ENCODE measurements around the gene CDYL. TPM values are rescaled to one million over a fixed set of nuclear protein-coding genes. Genes with fewer than 3 reads are reported as not detected.

Gene CDYL
- total and polyA plus RNA-seq, 7 donors: 10.0 to 30.0 (median 19.9) TPM

DNA sequence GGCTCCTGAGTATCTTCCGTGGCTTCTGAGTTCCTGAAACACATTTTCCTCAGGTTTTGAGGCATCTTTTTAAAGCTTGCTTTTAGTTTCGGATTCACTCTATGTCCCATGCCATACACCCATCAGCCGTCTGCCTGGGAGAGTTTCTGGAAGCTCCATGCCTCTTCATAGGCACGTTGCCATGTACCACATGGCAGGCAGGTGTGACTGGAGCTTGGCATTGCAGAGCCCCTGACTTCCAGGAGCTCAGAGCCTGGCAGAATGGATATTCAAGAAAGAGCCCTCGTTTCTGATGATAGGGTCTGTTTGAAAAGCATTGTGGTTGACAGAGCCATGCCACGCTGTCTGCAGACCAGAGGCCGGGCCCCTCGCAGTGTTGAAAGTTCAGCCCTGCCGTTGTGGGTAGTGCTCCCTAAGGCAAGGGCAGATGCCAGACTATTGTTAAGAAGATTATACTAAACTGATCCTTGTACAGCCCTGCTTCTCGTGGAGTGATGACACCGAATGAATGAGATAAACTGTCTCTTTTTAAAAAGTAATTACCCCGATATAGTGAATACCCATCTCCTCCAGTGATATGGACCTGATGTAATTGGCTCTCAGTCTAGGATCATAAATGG is 127.7 kb downstream of the CDYL start:
- ATAC-seq: peak in 3 of 4 donors; percentile 65 to 78 (median 71)
- WGBS, 3 donors: 55 to 65% (median 57%) methylated on average over 12 of the region's 12 CpGs

DNA sequence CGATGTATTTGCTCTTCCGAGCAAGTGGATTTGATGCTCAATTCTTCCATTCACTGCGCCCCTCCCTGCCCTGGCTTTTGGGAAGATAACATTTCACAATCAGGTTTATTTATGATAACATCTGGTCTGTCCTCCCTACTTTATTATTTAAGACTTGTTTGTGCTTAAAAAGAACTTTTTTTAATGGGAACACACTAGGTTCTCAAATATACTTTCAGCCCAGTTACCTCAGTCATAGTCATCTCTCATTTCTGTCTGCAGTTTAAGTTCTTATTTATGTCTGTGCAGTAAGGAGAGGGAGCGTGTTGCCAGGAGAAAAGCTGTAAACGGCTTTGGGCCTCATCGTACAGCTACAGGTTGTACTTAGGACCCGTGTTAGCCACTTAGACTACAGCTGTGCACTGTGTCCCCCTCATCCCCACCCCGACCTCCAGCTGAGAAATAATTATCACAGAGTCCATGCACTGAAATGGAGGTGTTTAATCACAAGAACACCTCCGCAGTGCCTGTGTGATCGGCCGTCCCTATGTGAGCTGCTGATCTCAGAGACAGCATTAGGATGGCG is 128.3 kb downstream of the CDYL start:
- H3K27ac ChIP-seq: no peak overlapping the region
- intact Hi-C loops (cut with DNase I): no loop called here
- H3K36me3 ChIP-seq (ENCODE audit: insufficient read depth in 1 of 2, low read depth in 1 of 2): peaks cover 0 to 6% of the 10 kb centered on the region in 2 donors
- H3K27me3 ChIP-seq (ENCODE audit: insufficient read depth in 3 of 3, low read length in 2 of 3): no peaks in the 10 kb centered on the region
- TF ChIP-seq, protein P1, sequence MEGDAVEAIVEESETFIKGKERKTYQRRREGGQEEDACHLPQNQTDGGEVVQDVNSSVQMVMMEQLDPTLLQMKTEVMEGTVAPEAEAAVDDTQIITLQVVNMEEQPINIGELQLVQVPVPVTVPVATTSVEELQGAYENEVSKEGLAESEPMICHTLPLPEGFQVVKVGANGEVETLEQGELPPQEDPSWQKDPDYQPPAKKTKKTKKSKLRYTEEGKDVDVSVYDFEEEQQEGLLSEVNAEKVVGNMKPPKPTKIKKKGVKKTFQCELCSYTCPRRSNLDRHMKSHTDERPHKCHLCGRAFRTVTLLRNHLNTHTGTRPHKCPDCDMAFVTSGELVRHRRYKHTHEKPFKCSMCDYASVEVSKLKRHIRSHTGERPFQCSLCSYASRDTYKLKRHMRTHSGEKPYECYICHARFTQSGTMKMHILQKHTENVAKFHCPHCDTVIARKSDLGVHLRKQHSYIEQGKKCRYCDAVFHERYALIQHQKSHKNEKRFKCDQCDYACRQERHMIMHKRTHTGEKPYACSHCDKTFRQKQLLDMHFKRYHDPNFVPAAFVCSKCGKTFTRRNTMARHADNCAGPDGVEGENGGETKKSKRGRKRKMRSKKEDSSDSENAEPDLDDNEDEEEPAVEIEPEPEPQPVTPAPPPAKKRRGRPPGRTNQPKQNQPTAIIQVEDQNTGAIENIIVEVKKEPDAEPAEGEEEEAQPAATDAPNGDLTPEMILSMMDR (IDR thresholded peaks at IDR 0.05): no peak
- ATAC-seq (no peak), DNase-seq (no peak)
- peaks cover under 1% of the 10 kb centered on the region for H3K9me3 ChIP-seq
- peaks cover 20% of the 10 kb centered on the region for H3K4me1 ChIP-seq
- WGBS, 3 donors: 81 to 87% (median 81%) methylated on average over 12 of the region's 12 CpGs
- no peak overlapping the region for H3K4me3 ChIP-seq

More for the DNA sequence above, 127.7 kb downstream of the CDYL start:
- H3K27me3 ChIP-seq (ENCODE audit: insufficient read depth in 3 of 3, low read length in 2 of 3): no peaks in the 10 kb centered on the region
- intact Hi-C loops (cut with DNase I): no loop called here
- DNase-seq: no peak
- H3K36me3 ChIP-seq (ENCODE audit: insufficient read depth in 1 of 2, low read depth in 1 of 2): peaks cover 1 to 2% of the 10 kb centered on the region in 2 donors
- H3K4me1 ChIP-seq: peaks cover 16% of the 10 kb centered on the region
- no peak overlapping the region for H3K27ac ChIP-seq
- peaks cover 7% of the 10 kb centered on the region for H3K9me3 ChIP-seq
- TF ChIP-seq, protein P1 (IDR thresholded peaks at IDR 0.05): no peak
- H3K4me3 ChIP-seq: no peak overlapping the region

DNA sequence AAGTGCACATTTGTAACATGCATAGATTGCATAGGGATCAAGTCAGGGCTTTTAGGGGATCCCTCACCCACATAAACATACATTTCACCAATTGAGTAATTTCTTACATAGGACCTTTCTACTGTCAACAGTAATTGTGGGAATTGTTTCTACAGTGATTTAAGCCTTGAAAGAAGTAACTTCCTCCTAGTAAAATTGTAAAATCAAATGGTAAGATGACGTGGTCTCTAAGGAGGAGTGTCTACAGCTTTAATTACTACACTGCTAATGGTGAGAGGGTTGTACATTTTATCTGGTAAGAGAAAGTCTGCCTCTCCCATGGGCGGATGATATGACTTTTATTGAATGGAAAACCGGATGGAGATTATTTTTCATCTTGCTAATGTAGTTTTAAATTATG is 129.6 kb downstream of the CDYL start:
- ATAC-seq (no peak), DNase-seq (no peak)
- H3K9me3 ChIP-seq: no peaks in the 10 kb centered on the region
- TF ChIP-seq, protein P1 (IDR thresholded peaks at IDR 0.05): no peak
- H3K27me3 ChIP-seq (ENCODE audit: insufficient read depth in 3 of 3, low read length in 2 of 3): no peaks in the 10 kb centered on the region
- H3K27ac ChIP-seq: no peak overlapping the region
- 92 to 98% (median 95%) methylated on average over 3 of the region's 3 CpGs for WGBS, 3 donors
- intact Hi-C loops (cut with DNase I): no loop called here
- H3K4me3 ChIP-seq: no peak overlapping the region
- H3K36me3 ChIP-seq (ENCODE audit: insufficient read depth in 1 of 2, low read depth in 1 of 2): peaks cover 0 to 6% of the 10 kb centered on the region in 2 donors
- H3K4me1 ChIP-seq: peaks cover 29% of the 10 kb centered on the region

DNA sequence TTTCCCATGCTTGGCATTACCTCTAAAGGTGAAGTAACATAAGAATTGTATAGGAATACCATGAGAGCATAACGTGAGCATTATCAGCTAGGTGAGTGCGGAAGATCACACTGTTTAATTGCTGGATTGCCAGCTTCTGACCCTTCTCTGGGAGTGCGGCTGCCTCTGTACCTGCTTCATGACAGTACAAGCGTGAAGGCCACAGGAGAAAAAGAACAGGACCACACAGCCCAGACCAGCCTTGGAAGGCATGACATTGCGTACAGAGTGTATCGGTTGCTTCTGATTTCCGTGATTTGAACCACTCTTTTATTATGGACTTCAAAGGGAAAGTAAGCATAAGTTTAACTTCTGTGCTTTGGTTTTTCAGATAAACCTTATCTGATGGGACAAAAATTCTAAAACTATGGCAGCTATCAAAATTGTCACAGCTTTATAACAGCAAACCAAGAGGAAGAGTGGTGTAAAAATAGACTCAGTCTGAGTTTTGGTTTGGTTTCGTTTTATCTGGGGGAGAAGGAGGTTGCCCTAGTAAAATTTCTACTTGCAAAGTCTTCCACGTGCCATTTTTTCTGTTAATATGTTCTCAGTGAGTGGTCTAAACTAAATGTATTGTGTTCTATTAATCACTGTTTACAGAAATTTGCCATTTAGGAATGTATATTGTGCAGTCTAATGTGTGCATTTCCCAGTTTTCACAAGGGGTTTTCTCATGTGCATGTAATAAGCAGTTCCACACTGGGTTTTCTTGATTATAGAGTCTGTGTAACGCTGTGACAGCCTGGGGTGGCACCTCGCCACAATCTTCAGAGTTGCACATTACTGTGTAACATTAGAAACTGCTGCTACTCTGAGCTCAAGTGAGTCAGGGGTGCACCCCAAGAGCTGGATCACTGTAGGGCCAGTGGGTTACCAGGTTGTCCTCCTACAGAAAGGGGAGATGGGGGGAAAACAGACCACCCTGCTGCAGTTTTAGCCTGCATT is 130.4 kb downstream of the CDYL start:
- Histone ChIP-seq H3K9me3 (no peaks in the 10 kb centered on the region), H3K4me3 (no peak overlapping the region), H3K4me1 (peaks cover 29% of the 10 kb centered on the region), H3K27ac (no peak overlapping the region), H3K27me3 (ENCODE audit: insufficient read depth in 3 of 3, low read length in 2 of 3) (no peaks in the 10 kb centered on the region), H3K36me3 (ENCODE audit: insufficient read depth in 1 of 2, low read depth in 1 of 2) (peaks cover 0 to 6% of the 10 kb centered on the region in 2 donors)
- intact Hi-C loops (cut with DNase I): no loop called here
- WGBS, 3 donors: 65 to 84% (median 70%) methylated on average over 11 of the region's 11 CpGs
- DNase-seq (peak in 1 of 2 donors; percentile 67), ATAC-seq (peak; percentile 61 to 87 (median 73))
- TF ChIP-seq, protein P1 (IDR thresholded peaks at IDR 0.05): no peak
